ENCODE results near the gene TXNRD2.

TXNRD2 gene

GRCh38 chr22:19879992-19880785, 61.4 kb downstream of the TXNRD2 start:
- FAIRE-seq (no peak), DNase-seq (ENCODE audit: insufficient read length, low spot score) (peak; percentile 19)
- TF ChIP-seq POLR2AphosphoS5 (IDR thresholded peaks at IDR 0.05; ENCODE audit: low read depth, low read length) (no peak), POU2F2 (IDR thresholded peaks at IDR 0.05; ENCODE audit: low read depth, low read length) (no peak), PAX5 (IDR thresholded peaks at IDR 0.05; ENCODE audit: insufficient read depth, low read length, severe bottlenecking) (no peak), SPI1 (IDR thresholded peaks at IDR 0.05; ENCODE audit: low read depth, low read length) (no peak), TAF1 (IDR thresholded peaks at IDR 0.05; ENCODE audit: low read depth, low read length) (no peak), POLR2A (IDR thresholded peaks at IDR 0.05; ENCODE audit: low read depth, low read length) (no peak)

- FAIRE-seq: no peak
Observed at GRCh38 chr22:19879643-19879991, 62.0 kb downstream of the TXNRD2 start.

GRCh38 chr22:19879246-19879570, 62.4 kb downstream of the TXNRD2 start:
- DNase-seq (ENCODE audit: insufficient read length, low spot score) (peak; percentile 10), FAIRE-seq (no peak)
- TF ChIP-seq SPI1 (IDR thresholded peaks at IDR 0.05; ENCODE audit: low read depth, low read length) (no peak), TAF1 (IDR thresholded peaks at IDR 0.05; ENCODE audit: low read depth, low read length) (no peak), POLR2A (IDR thresholded peaks at IDR 0.05; ENCODE audit: low read depth, low read length) (no peak), PAX5 (IDR thresholded peaks at IDR 0.05; ENCODE audit: insufficient read depth, low read length, severe bottlenecking) (no peak), POU2F2 (IDR thresholded peaks at IDR 0.05; ENCODE audit: low read depth, low read length) (no peak), POLR2AphosphoS5 (IDR thresholded peaks at IDR 0.05; ENCODE audit: low read depth, low read length) (no peak)

More at GRCh38 chr22:19879643-19879991, 62.0 kb downstream of the TXNRD2 start:
- TF ChIP-seq TAF1 (IDR thresholded peaks at IDR 0.05; ENCODE audit: low read depth, low read length): no peak
- DNase-seq (ENCODE audit: insufficient read length, low spot score): peak; percentile 14

- FAIRE-seq: no peak
- TF ChIP-seq POU2F2 (IDR thresholded peaks at IDR 0.05; ENCODE audit: low read depth, low read length): no peak
- TF ChIP-seq TAF1 (IDR thresholded peaks at IDR 0.05; ENCODE audit: low read depth, low read length): no peak
- no peak for TF ChIP-seq SPI1 (IDR thresholded peaks at IDR 0.05; ENCODE audit: low read depth, low read length)
- TF ChIP-seq POLR2AphosphoS5 (IDR thresholded peaks at IDR 0.05; ENCODE audit: low read depth, low read length): no peak
- no peak for TF ChIP-seq PAX5 (IDR thresholded peaks at IDR 0.05; ENCODE audit: insufficient read depth, low read length, severe bottlenecking)
- TF ChIP-seq POLR2A (IDR thresholded peaks at IDR 0.05; ENCODE audit: low read depth, low read length): no peak
- DNase-seq (ENCODE audit: insufficient read length, low spot score): peak; percentile 5
Observed at GRCh38 chr22:19878461-19879245, 63.0 kb downstream of the TXNRD2 start.

- FAIRE-seq (no peak), DNase-seq (ENCODE audit: insufficient read length, low spot score) (peak; percentile 8)
- TF ChIP-seq SPI1 (IDR thresholded peaks at IDR 0.05; ENCODE audit: low read depth, low read length): no peak
- no peak for TF ChIP-seq PAX5 (IDR thresholded peaks at IDR 0.05; ENCODE audit: insufficient read depth, low read length, severe bottlenecking)
- TF ChIP-seq POLR2A (IDR thresholded peaks at IDR 0.05; ENCODE audit: low read depth, low read length): no peak
- no peak for TF ChIP-seq POLR2AphosphoS5 (IDR thresholded peaks at IDR 0.05; ENCODE audit: low read depth, low read length)
- no peak for TF ChIP-seq TAF1 (IDR thresholded peaks at IDR 0.05; ENCODE audit: low read depth, low read length)
- TF ChIP-seq POU2F2 (IDR thresholded peaks at IDR 0.05; ENCODE audit: low read depth, low read length): no peak
Observed at GRCh38 chr22:19877626-19878339, 63.8 kb downstream of the TXNRD2 start.

GRCh38 chr22:19876941-19877625, 64.5 kb downstream of the TXNRD2 start:
- no peak for TF ChIP-seq POLR2A (IDR thresholded peaks at IDR 0.05; ENCODE audit: low read depth, low read length)
- no peak for TF ChIP-seq POU2F2 (IDR thresholded peaks at IDR 0.05; ENCODE audit: low read depth, low read length)
- no peak for TF ChIP-seq POLR2AphosphoS5 (IDR thresholded peaks at IDR 0.05; ENCODE audit: low read depth, low read length)
- TF ChIP-seq TAF1 (IDR thresholded peaks at IDR 0.05; ENCODE audit: low read depth, low read length): no peak
- no peak for TF ChIP-seq SPI1 (IDR thresholded peaks at IDR 0.05; ENCODE audit: low read depth, low read length)
- TF ChIP-seq PAX5 (IDR thresholded peaks at IDR 0.05; ENCODE audit: insufficient read depth, low read length, severe bottlenecking): no peak
- FAIRE-seq: no peak
- peak; percentile 19 for DNase-seq (ENCODE audit: insufficient read length, low spot score)

GRCh38 chr22:19876314-19876940, 65.2 kb downstream of the TXNRD2 start:
- FAIRE-seq (no peak), DNase-seq (ENCODE audit: insufficient read length, low spot score) (no peak)
- TF ChIP-seq POLR2A (IDR thresholded peaks at IDR 0.05; ENCODE audit: low read depth, low read length): no peak
- no peak for TF ChIP-seq POU2F2 (IDR thresholded peaks at IDR 0.05; ENCODE audit: low read depth, low read length)
- no peak for TF ChIP-seq PAX5 (IDR thresholded peaks at IDR 0.05; ENCODE audit: insufficient read depth, low read length, severe bottlenecking)
- no peak for TF ChIP-seq TAF1 (IDR thresholded peaks at IDR 0.05; ENCODE audit: low read depth, low read length)
- TF ChIP-seq POLR2AphosphoS5 (IDR thresholded peaks at IDR 0.05; ENCODE audit: low read depth, low read length): no peak
- TF ChIP-seq SPI1 (IDR thresholded peaks at IDR 0.05; ENCODE audit: low read depth, low read length): no peak

- FAIRE-seq (no peak), DNase-seq (ENCODE audit: insufficient read length, low spot score) (peak; percentile 21)
- no peak for TF ChIP-seq SPI1 (IDR thresholded peaks at IDR 0.05; ENCODE audit: low read depth, low read length)
- no peak for TF ChIP-seq TAF1 (IDR thresholded peaks at IDR 0.05; ENCODE audit: low read depth, low read length)
- no peak for TF ChIP-seq POLR2A (IDR thresholded peaks at IDR 0.05; ENCODE audit: low read depth, low read length)
- TF ChIP-seq POU2F2 (IDR thresholded peaks at IDR 0.05; ENCODE audit: low read depth, low read length): no peak
- TF ChIP-seq PAX5 (IDR thresholded peaks at IDR 0.05; ENCODE audit: insufficient read depth, low read length, severe bottlenecking): no peak
- TF ChIP-seq POLR2AphosphoS5 (IDR thresholded peaks at IDR 0.05; ENCODE audit: low read depth, low read length): no peak
Observed at GRCh38 chr22:19875531-19876313, 65.9 kb downstream of the TXNRD2 start.
